ENCODE measurements around the gene ADARB2. TPM values are rescaled to one million over a fixed set of nuclear protein-coding genes. Genes with fewer than 3 reads are reported as not detected.

ADARB2 gene
- total RNA-seq, 1 experiment from 2014 or later: not detected

DNA sequence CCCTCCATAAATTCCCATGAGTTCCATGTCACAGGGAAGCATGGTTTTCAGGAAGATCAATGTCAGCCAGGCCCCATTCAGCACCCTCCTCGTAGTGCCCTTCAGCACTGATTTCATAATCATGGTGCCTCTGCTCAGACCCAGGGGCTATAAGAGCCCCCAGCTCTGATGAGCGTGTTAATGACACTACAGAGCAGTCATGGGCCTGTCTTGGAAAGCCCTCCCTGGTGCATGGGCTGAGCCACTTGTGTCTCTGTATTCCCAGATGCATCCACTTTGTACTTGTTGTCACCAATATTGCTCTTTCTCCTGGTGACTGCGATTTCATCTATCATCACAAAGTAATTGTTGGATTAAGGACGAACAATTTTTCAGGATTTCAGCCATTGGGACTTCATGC, 154.6 kb downstream of the ADARB2 start:
- no peak for DNase-seq
- TF ChIP-seq, protein P1, sequence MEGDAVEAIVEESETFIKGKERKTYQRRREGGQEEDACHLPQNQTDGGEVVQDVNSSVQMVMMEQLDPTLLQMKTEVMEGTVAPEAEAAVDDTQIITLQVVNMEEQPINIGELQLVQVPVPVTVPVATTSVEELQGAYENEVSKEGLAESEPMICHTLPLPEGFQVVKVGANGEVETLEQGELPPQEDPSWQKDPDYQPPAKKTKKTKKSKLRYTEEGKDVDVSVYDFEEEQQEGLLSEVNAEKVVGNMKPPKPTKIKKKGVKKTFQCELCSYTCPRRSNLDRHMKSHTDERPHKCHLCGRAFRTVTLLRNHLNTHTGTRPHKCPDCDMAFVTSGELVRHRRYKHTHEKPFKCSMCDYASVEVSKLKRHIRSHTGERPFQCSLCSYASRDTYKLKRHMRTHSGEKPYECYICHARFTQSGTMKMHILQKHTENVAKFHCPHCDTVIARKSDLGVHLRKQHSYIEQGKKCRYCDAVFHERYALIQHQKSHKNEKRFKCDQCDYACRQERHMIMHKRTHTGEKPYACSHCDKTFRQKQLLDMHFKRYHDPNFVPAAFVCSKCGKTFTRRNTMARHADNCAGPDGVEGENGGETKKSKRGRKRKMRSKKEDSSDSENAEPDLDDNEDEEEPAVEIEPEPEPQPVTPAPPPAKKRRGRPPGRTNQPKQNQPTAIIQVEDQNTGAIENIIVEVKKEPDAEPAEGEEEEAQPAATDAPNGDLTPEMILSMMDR (IDR thresholded peaks at IDR 0.05; ENCODE audit: unreplicated experiment): no peak
- no peaks in the 10 kb centered on the region for H3K27me3 Mint-ChIP-seq (ENCODE audit: unreplicated experiment)
- H3K9me3 Mint-ChIP-seq (ENCODE audit: low read depth, unreplicated experiment): peaks cover 8% of the 10 kb centered on the region
- H3K36me3 Mint-ChIP-seq (ENCODE audit: insufficient read depth, unreplicated experiment): no peaks in the 10 kb centered on the region
- no peak overlapping the region for H3K27ac Mint-ChIP-seq (ENCODE audit: unreplicated experiment)
- intact Hi-C loops (cut with micrococcal nuclease; ENCODE audit: unreplicated experiment): no loop called here
- no peak overlapping the region for H3K4me3 Mint-ChIP-seq (ENCODE audit: low read depth, unreplicated experiment)
- no TSS peak for BruUV-seq (replicated peaks)
- H3K4me1 Mint-ChIP-seq (ENCODE audit: low read depth, unreplicated experiment): no peaks in the 10 kb centered on the region
- CTCF ChIA-PET: no interaction called here

DNA sequence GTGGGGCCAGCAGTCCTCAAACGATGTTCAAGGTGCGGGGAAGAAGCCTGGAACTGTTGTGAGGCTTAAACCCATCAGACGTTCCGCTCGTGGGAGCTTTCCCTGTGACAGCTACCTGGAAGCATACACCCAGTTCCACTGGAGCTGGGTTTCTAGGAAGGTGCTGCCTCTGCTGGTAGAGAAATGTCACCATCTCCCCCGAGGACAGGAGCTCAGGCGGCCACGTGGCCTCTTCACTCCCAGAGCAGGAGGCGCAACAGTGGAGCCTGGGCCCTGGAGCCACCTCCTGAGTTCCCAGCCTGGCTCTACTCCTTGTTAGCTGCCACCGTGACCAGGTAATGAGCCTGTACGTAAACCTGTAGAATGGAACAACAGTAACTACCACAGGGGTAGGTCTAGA, 156.1 kb downstream of the ADARB2 start:
- TF ChIP-seq, protein P1 (IDR thresholded peaks at IDR 0.05; ENCODE audit: unreplicated experiment): no peak
- no peak overlapping the region for H3K4me3 Mint-ChIP-seq (ENCODE audit: low read depth, unreplicated experiment)
- no peak overlapping the region for H3K27ac Mint-ChIP-seq (ENCODE audit: unreplicated experiment)
- no peaks in the 10 kb centered on the region for H3K4me1 Mint-ChIP-seq (ENCODE audit: low read depth, unreplicated experiment)
- BruUV-seq (replicated peaks): no TSS peak
- H3K27me3 Mint-ChIP-seq (ENCODE audit: unreplicated experiment): no peaks in the 10 kb centered on the region
- intact Hi-C loops (cut with micrococcal nuclease; ENCODE audit: unreplicated experiment): no loop called here
- no peaks in the 10 kb centered on the region for H3K36me3 Mint-ChIP-seq (ENCODE audit: insufficient read depth, unreplicated experiment)
- DNase-seq: no peak
- peaks cover 8% of the 10 kb centered on the region for H3K9me3 Mint-ChIP-seq (ENCODE audit: low read depth, unreplicated experiment)
- CTCF ChIA-PET: interaction anchor here (0.7 kb wide), 1 partner anchor 681 kb away, joined by 5 read pairs; no protein-coding TSS in a partner anchor

DNA sequence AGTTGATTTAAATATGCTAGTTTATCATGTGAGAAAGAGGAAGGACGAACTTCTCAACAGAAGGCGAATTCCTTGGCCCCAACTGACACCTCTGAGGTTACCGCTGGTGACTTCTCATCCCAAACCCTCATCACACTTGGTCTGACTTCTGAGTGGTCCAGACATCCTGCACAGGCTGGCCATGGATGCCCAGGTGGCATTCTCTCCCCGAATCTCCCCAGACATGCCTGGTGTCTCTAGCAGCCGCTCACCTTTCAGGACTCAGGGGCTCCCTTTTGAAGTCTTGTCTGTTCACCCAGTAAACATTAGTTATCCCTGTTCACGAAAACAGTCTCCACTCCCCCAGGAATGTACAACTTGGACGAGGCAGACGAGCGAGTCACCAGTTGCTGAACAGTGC, 157.7 kb downstream of the ADARB2 start:
- TF ChIP-seq, protein P1 (IDR thresholded peaks at IDR 0.05; ENCODE audit: unreplicated experiment): no peak
- H3K27me3 Mint-ChIP-seq (ENCODE audit: unreplicated experiment): peaks cover 2% of the 10 kb centered on the region
- H3K27ac Mint-ChIP-seq (ENCODE audit: unreplicated experiment): no peak overlapping the region
- CTCF ChIA-PET: interaction anchor here (0.6 kb wide), 1 partner anchor 14 kb away, joined by 6 read pairs; no protein-coding TSS in a partner anchor
- H3K9me3 Mint-ChIP-seq (ENCODE audit: low read depth, unreplicated experiment): peaks cover 7% of the 10 kb centered on the region
- no peak for DNase-seq
- intact Hi-C loops (cut with micrococcal nuclease; ENCODE audit: unreplicated experiment): no loop called here
- BruUV-seq (replicated peaks): no TSS peak
- H3K4me3 Mint-ChIP-seq (ENCODE audit: low read depth, unreplicated experiment): no peak overlapping the region
- no peaks in the 10 kb centered on the region for H3K4me1 Mint-ChIP-seq (ENCODE audit: low read depth, unreplicated experiment)
- H3K36me3 Mint-ChIP-seq (ENCODE audit: insufficient read depth, unreplicated experiment): no peaks in the 10 kb centered on the region

DNA sequence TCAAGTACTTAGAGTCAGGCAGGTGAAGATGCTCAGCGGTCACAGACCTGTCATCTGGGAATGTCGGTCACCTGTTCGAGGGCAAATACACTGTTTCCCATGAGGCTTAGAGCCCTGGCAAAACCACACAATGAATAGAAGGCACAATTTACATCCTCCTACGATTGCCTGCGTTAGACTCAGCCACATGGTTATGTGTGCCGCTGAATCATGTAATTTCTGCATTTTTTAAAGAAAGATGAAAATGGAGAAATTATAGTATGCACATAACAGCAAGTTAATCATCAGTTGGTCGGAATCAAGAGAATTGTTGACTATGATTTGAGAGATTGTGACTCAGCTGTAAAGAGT, 158.2 kb downstream of the ADARB2 start:
- Mint-ChIP-seq H3K9me3 (ENCODE audit: low read depth, unreplicated experiment) (peaks cover 5% of the 10 kb centered on the region), H3K36me3 (ENCODE audit: insufficient read depth, unreplicated experiment) (no peaks in the 10 kb centered on the region), H3K4me1 (ENCODE audit: low read depth, unreplicated experiment) (no peaks in the 10 kb centered on the region), H3K4me3 (ENCODE audit: low read depth, unreplicated experiment) (no peak overlapping the region), H3K27ac (ENCODE audit: unreplicated experiment) (no peak overlapping the region), H3K27me3 (ENCODE audit: unreplicated experiment) (peaks cover 7% of the 10 kb centered on the region)
- TF ChIP-seq, protein P1 (IDR thresholded peaks at IDR 0.05; ENCODE audit: unreplicated experiment): no peak
- DNase-seq: no peak
- intact Hi-C loops (cut with micrococcal nuclease; ENCODE audit: unreplicated experiment): no loop called here
- no TSS peak for BruUV-seq (replicated peaks)
- CTCF ChIA-PET: interaction anchor here (0.6 kb wide), 1 partner anchor 13 kb away, joined by 6 read pairs; no protein-coding TSS in a partner anchor

Data from Calu3 (cell line).